GM19099 (cell line): ENCODE data around the gene DYNC1LI2.

ENCODE experiments used
- POLR2A ChIP-seq: IDR thresholded peaks from 3 replicates; pipeline ENCODE4 v1.6.1; 2011; ENCODE audit warnings: low read depth; ENCODE audit not compliant: insufficient read length; ENCODE audit errors: extremely low read depth

The DYNC1LI2 gene

DNA sequence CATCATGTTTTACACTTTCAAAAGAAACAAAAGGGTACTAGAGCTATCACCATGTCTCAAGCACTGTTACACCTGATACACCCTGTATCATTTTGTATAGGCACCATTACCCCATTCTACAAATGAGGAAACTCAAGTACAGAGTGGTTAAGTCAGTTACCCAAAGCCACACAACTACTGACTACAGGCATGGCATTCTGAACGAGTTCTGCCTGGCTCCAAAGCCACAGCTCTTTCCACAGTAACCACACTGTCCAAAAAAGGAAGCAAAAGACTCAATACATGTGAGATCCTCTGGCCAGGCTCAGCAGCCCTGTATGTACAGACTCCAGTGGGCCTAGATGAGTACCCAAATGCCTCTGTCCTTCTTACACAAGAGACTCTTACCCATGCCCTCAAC is 4.7 kb downstream of the DYNC1LI2 start:
- TF ChIP-seq POLR2A = no peak

DNA sequence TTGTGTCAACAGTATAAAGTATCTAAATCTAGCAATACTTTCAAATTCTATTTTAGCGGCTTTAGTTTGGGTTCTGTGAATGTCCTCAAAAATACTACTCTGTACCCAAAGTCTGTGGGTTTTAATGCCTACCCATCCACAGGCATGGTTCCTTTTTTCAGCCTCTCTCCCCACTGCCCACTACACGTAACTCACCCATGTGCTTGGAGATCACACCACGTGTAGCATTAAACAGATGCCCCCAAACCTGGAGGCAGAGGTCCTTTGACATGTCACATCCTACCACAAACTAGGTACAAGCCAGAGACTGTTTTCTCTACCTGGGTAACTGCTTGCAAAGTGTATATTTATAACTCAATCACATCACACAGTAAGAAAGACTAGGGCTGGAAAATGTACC is 5.4 kb downstream of the DYNC1LI2 start:
- no peak for TF ChIP-seq POLR2A

DNA sequence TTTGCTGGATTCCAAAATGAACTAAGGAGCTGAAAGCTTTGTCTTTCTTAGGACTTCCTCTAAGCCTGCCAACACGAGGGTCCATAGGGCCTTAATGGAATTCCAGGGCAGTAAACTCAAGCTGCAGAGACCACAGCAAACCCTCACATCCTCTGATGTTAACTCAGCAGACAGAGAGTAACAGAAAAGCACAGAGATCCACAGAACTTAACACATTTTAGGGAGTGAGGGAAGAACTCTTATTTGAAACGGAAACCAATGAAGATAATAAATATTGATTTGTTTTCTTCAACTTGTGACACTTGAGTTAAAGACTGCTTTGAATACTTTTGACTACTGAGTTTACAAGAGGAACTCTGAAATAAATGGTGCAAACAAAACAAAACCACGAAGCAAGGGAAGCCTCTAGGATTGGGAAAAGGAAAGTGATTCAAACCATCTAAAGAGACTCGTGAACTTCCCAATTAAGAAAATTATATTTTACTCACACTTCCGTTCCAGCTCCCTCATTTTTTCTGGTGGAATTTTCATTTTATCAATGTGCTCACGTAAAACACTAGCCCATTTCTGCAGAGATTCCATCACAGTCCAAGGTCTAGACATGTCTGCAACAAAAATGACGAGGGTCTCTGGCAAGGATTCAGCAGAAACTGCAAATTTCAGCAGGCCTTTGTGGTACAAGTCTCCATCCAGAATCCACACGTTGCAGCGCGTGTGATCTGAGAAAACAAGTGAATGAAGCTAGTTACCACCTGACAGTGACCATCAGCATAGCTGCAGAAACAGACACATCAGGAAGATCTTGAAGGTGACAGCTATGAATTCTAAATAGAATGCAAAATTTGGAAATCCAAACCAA is 9.2 kb downstream of the DYNC1LI2 start:
- no peak for TF ChIP-seq POLR2A

DNA sequence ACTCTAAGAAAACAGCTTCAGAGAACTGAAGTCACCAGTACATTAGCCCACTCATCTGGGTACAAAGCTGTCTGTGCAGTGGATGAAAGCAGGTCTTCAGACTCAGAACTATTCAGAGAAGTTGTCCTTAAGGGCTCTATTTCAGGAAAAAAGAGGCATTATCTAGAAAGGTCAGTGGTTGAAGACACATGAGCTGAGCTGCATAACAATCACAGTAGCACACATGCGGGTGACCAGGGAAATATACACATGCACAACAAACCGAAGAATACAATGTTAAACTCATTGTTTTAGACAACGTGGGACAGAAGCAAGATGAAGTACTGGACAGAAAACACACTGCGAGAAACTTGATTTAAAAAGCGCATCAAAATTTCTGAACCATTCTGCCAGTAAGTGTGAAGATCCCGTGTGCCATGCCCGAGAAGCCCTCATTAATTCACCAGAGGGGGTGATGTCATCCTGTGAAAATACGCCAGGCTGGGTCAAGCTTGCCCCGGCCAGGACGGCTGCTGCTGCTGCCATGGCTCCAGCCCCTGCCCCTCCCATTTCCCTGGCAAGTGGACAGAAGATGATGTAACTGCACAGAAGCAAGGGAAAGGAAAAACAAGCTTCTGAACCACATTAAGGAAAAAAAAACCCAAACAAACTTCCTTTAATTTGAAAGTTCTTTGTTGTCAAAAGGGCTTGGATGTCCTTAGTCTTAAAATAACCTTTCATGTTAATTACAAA is 10.1 kb downstream of the DYNC1LI2 start:
- TF ChIP-seq POLR2A = no peak

DNA sequence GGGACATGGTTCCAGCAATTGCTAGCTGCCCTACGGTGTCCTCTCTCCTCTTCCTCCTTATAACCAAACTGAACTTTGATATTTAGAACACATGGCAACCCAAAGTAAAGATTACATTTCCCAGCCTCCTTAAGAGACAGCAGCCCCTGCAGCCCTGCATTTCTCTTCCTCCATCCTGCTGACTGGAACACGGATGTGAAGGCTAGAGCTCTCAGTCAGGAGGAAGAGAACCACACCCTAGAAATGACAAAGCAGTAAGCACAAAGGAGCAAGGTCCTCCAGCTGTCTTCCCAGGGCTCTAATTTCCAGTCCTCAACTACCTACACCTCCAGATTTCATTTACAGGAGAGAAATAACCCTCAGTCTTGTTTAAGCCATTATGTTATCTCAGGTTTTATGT is 10.9 kb downstream of the DYNC1LI2 start:
- no peak for TF ChIP-seq POLR2A

DNA sequence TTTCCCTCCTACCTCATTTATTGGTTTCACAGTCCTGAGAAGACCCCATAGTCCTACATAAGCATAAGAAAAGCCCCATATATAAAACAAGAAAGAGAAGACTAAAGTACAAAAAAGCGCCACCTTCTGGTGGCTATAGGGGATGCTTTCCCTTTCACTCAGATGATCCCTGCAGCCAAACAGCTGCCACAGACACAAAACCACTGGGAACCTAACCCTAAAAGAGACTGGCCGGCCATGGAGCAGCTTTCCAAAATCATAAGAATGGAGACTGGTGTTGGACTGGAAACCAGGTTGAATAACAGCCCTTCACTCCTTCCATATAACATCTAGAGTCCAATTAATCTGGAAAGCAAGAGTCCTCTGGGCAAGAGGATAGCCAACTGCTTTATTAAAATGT is 11.4 kb downstream of the DYNC1LI2 start:
- TF ChIP-seq POLR2A = no peak

DNA sequence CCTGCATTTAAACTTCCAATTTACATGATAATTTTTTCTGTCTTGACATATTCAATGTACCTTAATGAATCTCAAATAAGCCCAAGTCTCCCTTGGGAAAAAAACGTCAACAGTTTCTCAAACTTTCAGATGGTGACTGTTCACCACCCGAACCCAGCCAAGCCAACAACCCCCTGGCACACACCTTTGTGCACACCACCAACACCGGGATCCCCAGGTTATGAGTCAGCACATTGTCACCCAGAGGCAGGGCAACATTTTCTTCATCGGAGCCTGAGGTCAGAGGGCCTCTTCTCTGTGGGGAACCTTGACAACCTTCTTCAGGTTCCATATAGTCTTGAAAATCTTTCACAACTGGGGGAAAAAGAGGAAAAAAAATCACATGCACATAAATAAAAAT is 15.5 kb downstream of the DYNC1LI2 start:
- TF ChIP-seq POLR2A = no peak

DNA sequence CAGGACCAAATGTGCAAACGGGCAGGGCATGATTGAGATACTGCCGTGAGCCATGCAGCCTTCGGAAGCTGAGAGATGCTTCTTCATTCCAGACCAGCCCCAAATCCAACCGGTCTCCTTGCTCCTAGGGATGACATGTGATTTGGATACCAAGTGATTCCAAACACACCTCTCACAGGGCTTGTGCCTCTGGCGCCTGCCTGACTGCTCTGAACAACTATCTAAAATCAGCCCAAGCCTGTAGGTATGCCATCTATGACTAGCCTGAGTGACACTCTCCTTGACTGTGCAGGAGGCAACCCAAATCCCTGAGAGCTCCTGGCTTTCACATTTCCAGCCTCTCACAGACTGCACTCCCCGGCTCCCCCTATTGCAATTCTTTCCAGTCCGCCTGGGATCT is 20.3 kb downstream of the DYNC1LI2 start:
- TF ChIP-seq POLR2A = no peak

DNA sequence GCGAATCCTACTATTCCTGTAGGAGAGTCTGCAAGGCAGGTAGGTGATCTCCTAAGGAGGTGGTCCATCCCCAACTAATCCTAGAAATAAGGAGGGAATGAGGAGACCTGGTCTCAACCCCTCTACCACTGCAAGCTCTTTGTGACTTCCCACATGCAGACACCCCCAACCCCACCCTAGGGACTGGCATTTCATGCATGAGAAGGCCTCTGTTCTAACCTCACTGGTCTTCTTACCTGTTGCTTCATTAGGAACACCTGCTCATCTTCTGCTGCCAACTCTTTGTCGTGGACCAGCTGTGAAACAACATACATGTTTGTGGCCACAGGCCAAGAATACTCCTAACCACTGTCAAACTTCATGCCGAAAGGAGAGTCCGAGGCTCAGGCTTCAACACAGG is 22.6 kb downstream of the DYNC1LI2 start:
- no peak for TF ChIP-seq POLR2A

DNA sequence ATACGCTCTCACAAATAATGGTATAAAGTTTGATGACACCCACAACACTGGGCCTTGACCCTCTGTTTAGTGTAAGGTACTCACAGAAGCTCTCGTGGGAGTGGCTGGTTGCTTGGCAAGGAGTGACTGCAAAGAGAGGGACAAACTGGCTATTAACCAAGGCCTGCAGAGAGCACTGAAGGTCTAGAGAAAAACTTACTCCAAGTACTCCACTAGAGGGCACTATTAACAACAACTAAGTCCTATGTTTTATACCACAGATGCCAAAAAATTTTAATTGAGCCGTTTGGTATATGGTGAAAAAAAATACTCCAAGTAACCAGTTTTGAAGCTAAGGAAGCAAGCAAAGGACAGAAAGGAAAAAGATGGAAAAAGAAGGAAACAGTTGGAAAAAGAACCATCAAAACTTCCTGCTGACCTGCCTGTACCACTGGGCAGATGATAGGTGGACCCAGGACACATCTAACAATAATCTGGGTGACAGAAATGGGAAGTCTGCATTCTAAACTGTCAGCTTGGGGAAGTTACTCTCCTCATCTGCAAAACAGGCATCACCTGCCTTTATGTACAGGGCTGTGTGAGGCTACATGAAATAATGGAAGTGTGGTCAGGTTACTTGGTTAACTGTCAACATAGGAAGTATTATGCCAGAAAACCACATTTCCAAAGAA is 23.2 kb downstream of the DYNC1LI2 start:
- TF ChIP-seq POLR2A = no peak

DNA sequence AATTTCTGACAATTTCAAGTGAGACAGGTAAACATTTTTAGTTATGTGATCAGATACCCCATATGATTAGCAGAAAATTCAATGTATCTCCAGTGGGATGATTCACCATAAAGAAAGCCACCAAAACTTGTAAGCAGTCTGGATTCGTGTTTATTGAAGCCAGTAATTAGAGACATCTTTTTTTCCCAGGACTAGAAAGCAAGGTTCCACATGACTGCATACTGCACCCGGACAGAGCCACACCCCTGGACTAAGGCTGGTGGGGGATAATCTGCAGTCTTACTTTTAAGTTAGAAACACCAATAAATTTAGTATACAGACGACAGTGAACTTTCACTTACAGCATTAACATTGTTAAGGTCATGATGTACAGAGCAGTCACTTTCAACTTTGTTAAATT is 30.6 kb downstream of the DYNC1LI2 start:
- TF ChIP-seq POLR2A = no peak

DNA sequence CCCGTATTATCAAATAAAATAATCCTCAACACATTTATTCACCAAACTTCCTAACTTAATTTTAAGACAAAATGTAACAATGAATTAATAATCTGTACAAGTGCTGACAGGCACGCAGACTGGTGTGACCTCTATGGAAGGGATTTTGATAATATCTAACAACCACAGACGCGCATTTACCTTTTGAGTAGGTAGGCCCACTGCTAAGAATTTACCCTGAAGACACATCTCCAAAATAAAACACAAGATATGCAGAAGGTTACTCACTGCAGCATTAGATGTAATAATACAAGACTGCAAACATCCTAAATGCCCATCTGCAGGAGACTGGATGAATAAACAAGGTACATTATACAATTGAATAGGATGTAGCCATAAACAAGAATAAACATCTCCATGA is 32.2 kb downstream of the DYNC1LI2 start:
- no peak for TF ChIP-seq POLR2A

DNA sequence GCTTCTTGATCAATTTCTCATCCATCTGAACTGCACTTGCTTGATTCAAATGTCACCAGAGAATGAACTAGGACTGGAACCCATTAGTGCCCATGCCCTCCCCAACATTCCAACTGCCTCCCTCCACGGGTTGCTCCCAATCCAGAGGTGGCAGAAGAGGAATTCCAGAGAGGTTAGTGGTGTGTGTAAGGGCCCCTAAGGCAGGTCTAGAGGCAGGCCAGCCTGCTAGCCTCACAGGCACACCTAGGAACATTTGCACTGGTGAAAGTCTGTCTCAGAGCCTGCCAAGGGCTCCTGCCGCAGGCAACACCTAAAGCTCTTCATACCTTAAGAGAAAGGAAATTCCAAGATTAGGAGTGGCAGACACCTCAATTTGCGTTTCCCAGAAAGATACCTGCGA is 33.6 kb downstream of the DYNC1LI2 start:
- TF ChIP-seq POLR2A = no peak

DNA sequence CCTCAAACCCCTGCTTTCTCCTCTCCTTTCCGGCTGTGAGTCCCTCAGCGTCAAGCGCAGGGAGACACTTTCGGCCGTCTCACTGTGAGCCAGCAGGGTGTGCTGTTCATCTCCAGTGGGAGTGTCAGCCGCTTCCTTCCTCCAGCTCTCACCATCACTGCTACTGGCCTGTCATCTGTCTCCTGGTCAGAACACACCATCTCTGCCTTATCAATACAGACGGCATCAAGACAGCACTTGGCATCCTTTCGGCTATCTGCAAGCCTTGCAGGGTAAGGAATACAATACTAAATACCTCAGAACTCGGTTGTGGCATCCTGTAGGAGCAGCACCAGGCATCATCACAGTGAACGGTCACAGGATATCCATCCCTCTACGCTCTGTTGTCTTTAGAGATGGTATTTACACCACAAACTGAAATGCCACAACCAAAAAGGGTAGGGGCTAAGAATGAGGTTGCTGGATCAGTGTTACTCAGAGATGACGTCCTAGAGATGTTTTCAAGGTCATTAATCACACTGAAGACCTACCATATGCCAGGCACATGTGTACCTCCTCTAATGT is 34.2 kb downstream of the DYNC1LI2 start:
- no peak for TF ChIP-seq POLR2A

DNA sequence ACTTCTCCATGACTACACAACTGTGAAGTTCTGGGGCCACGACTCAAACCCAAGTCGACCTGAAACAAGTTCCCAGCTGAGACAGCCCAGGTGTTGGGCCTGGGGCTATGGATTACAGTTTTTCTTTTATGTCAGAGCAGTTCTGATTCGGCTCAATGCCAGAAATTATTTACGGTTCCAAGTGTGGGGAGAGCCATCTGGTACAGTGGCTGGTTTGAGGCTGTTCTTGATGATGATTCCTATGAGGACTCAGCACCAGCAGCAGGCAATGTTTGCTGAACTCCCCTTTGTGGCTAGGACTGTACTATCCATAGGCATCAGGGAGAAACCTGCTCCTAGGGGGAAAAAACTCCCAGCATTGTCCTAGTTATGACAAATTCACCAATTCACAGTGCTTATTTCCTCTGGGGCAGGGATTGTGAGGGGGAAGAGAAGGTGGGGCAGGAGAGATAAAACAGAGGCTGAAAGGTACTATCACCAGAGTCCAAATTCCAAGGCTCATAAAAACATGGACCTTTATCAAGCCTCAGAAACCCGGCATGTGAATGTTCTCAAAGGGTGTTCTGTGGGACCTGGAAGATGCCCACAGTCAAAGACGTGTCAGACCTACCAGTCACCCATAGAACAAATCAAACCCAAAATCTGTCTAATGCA is 36.6 kb downstream of the DYNC1LI2 start:
- TF ChIP-seq POLR2A = no peak

DNA sequence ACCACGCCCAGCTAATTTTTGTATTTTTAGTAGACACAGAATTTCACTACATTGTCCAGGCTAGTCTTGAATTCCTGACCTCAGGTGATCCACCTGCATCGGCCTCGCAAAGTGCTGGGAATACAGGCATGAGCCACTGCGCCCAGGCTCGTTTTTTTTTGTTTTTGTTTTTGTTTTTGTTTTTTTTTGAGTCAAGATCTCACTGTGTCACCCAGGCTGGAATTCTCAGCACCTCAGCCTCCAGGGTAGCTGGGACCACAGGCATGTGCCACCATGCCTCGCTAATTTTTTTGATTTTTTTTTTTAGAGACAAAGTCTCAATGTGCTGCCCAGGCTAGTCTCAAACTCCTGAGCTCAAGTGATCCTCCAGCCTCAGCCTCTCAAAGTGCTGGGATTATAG is 37.3 kb downstream of the DYNC1LI2 start:
- no peak for TF ChIP-seq POLR2A

DNA sequence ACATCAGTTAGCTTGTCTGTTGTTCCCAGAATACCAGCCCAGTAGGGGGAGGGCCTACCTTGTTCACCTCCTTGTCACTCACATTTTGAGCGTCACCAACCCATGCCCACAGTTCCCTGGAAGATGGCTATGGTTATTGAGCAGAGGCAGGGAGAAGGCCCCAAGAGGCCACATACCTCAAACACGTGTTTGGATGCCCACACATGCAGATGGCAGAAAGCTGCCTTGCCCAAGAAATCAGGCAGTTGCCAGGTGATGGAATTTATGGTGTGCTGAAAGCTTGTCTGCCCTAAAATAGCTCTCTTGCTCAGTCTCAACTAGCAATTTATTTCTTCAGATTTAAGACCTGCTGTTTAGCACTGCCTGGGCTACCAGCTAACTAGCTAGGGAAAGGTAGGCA is 38.3 kb downstream of the DYNC1LI2 start:
- no peak for TF ChIP-seq POLR2A
